ENCODE data around the gene CLK4. TPM values are rescaled to one million over a fixed set of nuclear protein-coding genes. Genes with fewer than 3 reads are reported as not detected.

The CLK4 gene
- total RNA-seq, 2 donors from 2014 or later: 22.3 to 25.4 TPM

DNA sequence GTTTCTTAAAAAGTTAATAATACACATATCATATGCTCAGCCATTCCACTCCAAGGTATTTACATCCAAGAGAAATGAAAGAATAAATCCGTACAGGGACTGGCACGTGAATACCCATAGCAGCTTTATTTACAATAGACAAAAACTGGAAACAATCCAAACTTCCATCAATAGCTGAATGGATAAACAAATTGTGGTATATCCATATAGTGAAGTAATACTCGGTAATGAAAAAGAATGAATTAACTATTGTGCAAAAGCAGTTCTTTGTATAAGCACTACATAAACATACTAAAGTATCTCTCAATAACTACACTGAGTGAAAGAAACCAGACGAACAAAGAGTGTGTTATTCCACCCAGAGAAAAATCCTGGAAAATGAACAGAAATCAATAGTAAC, 54.2 kb downstream of the CLK4 start:
- H3K9me3 Mint-ChIP-seq: no peaks in the 10 kb centered on the region
- peaks cover 28 to 32% of the 10 kb centered on the region in 2 donors for H3K27me3 Mint-ChIP-seq
- H3K36me3 Mint-ChIP-seq: no peaks in the 10 kb centered on the region
- H3K4me3 Mint-ChIP-seq: no peak overlapping the region
- DNase-seq (ENCODE audit: low spot score) (no peak), ATAC-seq (no peak)
- H3K4me1 Mint-ChIP-seq (ENCODE audit: low read depth in 2 of 2): no peaks in the 10 kb centered on the region
- no peak overlapping the region for H3K27ac Mint-ChIP-seq

DNA sequence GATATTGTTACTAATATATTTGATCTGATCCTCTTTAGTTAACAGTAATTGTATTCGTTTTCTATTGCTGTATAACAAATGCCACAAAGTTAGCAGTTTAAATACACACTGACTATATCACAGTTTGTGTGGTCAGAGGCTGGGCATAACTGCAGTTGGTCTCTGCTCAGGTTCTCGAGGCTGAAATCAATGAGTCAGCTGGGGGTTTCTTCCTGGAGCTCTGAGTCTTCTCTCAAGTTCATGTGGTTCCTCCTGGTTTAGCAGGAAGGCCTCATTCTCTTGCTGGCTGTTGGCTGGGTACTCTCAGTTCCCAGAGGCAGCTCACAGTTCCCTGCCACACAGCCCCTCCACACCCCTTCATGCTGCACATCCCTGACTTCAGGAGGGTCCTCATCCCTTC, 57.4 kb downstream of the CLK4 start:
- no peak for ATAC-seq
- no peaks in the 10 kb centered on the region for H3K9me3 Mint-ChIP-seq
- H3K27me3 Mint-ChIP-seq: peaks cover 19 to 26% of the 10 kb centered on the region in 2 donors
- H3K4me1 Mint-ChIP-seq (ENCODE audit: low read depth in 2 of 2): no peaks in the 10 kb centered on the region
- no peak overlapping the region for H3K4me3 Mint-ChIP-seq
- no peaks in the 10 kb centered on the region for H3K36me3 Mint-ChIP-seq
- no peak overlapping the region for H3K27ac Mint-ChIP-seq
- DNase-seq (ENCODE audit: low spot score): no peak

DNA sequence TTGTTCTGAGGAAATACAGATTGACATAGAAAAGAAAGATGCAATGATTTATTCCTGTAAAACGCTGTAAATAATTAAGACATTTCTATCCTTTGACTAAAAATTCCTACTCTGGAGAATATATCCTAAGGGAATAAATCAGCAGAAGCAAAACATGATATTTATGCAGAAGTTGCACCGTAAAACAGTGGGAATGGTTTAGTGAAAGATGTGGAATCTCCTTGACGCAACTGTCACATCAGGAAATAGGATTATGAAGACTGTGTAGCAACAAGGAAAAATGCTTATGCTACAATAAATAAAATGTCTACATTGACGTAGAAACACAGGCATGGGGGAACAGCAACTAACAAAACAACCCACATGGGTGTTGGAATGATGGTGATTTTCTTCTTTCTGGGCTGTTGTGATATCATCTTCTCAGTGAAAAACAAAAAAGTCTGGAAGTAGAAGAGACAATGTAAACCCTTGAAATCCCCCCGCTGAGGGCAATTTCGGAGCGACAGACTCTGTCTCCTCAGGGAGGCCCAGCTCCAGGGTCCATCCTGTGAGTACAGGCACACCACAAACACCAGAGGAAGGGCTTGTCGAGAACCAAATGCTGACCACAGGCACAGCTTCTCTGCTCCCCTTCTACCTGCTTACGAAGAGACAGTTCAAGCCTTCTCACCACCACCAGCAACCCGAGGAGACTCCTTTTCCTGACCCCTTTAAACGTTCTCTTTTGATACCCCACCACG, 61.9 kb downstream of the CLK4 start:
- no peak overlapping the region for H3K4me3 Mint-ChIP-seq
- no peaks in the 10 kb centered on the region for H3K4me1 Mint-ChIP-seq (ENCODE audit: low read depth in 2 of 2)
- H3K9me3 Mint-ChIP-seq: no peaks in the 10 kb centered on the region
- peaks cover 19 to 25% of the 10 kb centered on the region in 2 donors for H3K27me3 Mint-ChIP-seq
- no peak overlapping the region for H3K27ac Mint-ChIP-seq
- DNase-seq (ENCODE audit: low spot score) (no peak), ATAC-seq (no peak)
- H3K36me3 Mint-ChIP-seq: no peaks in the 10 kb centered on the region

DNA sequence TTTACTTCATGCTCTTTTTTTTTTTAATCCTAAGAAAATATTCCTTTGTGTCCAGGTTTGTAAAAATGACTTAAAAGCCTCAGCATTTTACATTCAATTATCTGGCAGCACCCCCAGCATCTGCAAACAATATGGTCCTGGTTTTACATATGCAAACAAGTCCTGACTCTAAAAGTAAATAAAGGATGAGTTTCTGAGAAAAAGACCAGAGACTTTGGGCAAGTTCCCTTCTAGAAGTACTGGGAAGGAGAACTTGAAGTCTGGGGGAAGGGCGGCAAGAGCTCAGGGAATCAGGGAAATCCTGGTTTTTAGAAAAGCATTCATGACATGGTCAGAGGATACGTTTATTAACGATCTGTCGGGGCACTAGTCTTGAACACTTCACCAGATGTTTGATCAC, 62.5 kb downstream of the CLK4 start:
- DNase-seq (ENCODE audit: low spot score): no peak
- H3K4me1 Mint-ChIP-seq (ENCODE audit: low read depth in 2 of 2): no peaks in the 10 kb centered on the region
- peaks cover 18 to 28% of the 10 kb centered on the region in 2 donors for H3K27me3 Mint-ChIP-seq
- no peak overlapping the region for H3K27ac Mint-ChIP-seq
- no peaks in the 10 kb centered on the region for H3K36me3 Mint-ChIP-seq
- no peak for ATAC-seq
- H3K9me3 Mint-ChIP-seq: no peaks in the 10 kb centered on the region
- no peak overlapping the region for H3K4me3 Mint-ChIP-seq

DNA sequence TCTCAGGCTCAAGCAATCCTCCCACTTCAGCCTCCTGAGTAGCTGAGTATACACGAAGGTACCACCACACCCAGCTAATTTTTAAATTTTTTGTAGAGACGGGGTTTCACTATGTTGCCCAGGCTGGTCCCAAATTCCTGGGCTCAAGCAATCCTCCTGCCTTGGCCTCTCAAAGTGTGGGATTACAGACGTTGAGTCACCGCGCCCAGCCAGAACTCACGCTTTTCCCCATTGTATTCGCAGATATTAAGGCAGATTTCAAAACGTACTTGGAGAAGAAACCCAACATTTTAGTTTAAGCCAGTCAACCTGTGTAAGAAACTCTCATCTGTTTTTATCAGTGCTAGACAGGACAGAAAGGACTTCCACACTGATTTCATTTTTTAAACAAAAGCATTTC, 63.2 kb downstream of the CLK4 start:
- H3K27me3 Mint-ChIP-seq: peaks cover 15 to 31% of the 10 kb centered on the region in 2 donors
- DNase-seq (ENCODE audit: low spot score) (no peak), ATAC-seq (no peak)
- H3K27ac Mint-ChIP-seq: no peak overlapping the region
- H3K36me3 Mint-ChIP-seq: no peaks in the 10 kb centered on the region
- H3K4me3 Mint-ChIP-seq: no peak overlapping the region
- no peaks in the 10 kb centered on the region for H3K9me3 Mint-ChIP-seq
- no peaks in the 10 kb centered on the region for H3K4me1 Mint-ChIP-seq (ENCODE audit: low read depth in 2 of 2)

DNA sequence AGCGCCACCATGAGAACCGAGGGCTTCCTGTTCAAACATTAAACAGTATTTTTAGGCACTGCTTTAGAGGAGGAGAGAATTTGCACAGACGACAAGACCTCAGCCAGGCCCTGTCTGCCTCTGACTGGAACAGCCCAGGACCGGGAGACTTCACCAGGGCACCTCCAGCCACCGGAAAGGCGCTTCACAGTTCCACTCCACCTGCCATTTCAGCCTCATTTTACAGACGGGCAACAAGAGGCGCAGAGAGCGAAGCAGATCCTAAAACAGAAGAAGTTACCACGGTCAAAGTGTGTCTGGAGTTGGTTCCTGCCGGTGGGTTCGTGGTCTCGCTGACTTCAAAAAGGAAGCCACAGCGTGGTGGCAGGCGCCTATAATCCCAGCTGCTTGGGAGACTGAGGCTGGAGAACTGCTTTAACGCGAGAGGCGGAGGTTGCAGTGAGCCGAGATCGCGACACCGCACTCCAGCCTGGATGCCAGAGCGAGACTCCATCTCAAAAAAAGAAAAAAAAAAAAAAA, 65.0 kb downstream of the CLK4 start:
- H3K4me1 Mint-ChIP-seq (ENCODE audit: low read depth in 2 of 2): no peaks in the 10 kb centered on the region
- H3K9me3 Mint-ChIP-seq: no peaks in the 10 kb centered on the region
- H3K27me3 Mint-ChIP-seq: peaks cover 13 to 25% of the 10 kb centered on the region in 2 donors
- H3K36me3 Mint-ChIP-seq: no peaks in the 10 kb centered on the region
- no peak overlapping the region for H3K4me3 Mint-ChIP-seq
- no peak overlapping the region for H3K27ac Mint-ChIP-seq
- DNase-seq (ENCODE audit: low spot score) (no peak), ATAC-seq (no peak)

DNA sequence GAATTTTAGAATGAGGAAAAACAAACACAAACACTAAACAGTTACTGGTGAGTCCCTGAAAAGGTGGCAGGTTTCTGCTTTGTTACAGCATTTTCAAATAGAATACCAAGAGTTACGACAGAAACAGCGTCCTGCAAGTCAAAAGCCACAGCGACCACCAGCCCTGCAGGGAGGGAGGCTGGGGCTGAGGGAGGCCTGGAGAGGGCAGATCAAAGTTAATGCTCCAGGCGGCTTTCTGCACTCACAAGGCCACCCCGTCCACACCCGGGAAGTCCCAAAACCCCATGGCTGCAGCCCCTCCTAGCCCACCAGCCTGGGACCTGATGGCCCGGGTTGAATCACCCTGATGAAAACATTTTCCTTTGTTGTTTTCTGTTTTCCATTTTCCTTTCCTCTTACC, 65.9 kb downstream of the CLK4 start:
- DNase-seq (ENCODE audit: low spot score) (no peak), ATAC-seq (no peak)
- Mint-ChIP-seq H3K4me3 (no peak overlapping the region), H3K36me3 (no peaks in the 10 kb centered on the region), H3K27me3 (peaks cover 13 to 23% of the 10 kb centered on the region in 2 donors), H3K27ac (no peak overlapping the region), H3K4me1 (ENCODE audit: low read depth in 2 of 2) (no peaks in the 10 kb centered on the region), H3K9me3 (no peaks in the 10 kb centered on the region)

DNA sequence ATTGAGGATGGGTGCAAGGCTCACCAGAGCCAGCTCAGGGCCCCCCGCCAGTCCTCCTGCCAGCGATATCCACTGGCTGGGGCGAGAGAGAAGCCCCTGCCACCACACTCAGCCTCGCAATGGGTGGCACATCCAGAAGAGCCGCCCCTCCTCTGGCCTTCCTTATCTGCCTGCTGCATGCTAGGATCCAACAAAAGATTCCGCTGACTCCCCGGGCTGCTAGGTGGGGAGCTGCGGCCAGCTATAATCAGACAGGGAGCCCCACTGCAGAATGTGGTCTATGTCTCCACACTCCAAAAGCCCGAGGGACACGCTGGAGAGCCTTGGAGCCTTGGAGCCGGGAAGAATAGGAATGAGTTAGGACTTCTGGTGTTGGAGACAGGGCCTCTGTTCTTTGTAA, 69.4 kb downstream of the CLK4 start:
- DNase-seq (ENCODE audit: low spot score) (no peak), ATAC-seq (no peak)
- Mint-ChIP-seq H3K36me3 (no peaks in the 10 kb centered on the region), H3K27ac (no peak overlapping the region), H3K4me3 (no peak overlapping the region), H3K27me3 (peaks cover 15 to 18% of the 10 kb centered on the region in 2 donors), H3K9me3 (no peaks in the 10 kb centered on the region), H3K4me1 (ENCODE audit: low read depth in 2 of 2) (no peaks in the 10 kb centered on the region)

DNA sequence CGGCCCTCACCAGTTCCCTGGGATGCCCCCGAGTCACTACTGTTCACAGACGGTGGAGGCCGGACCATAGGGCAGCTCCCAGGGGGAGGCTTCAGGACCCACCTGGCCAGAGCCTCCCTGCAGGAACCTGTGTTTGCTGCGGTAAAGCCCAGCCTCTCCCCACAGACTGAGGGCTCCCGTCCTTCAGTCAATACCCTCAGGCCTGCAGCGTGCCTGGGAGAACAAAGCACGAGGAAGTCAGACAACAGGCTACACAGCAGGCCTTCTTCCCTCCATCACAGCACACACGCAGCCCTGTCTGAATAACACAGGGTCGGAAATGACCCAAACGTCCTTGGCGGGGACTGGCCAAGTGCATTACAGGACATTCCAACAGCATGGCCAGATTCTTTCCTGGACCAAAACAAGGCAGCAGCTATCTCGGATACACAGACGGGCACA, 71.1 kb downstream of the CLK4 start:
- Mint-ChIP-seq H3K36me3 (no peaks in the 10 kb centered on the region), H3K4me1 (ENCODE audit: low read depth in 2 of 2) (no peaks in the 10 kb centered on the region), H3K9me3 (no peaks in the 10 kb centered on the region), H3K27ac (no peak overlapping the region), H3K4me3 (no peak overlapping the region), H3K27me3 (peaks cover 16 to 25% of the 10 kb centered on the region in 2 donors)
- ATAC-seq (peak in 1 of 2 donors; percentile 36), DNase-seq (ENCODE audit: low spot score) (no peak)

DNA sequence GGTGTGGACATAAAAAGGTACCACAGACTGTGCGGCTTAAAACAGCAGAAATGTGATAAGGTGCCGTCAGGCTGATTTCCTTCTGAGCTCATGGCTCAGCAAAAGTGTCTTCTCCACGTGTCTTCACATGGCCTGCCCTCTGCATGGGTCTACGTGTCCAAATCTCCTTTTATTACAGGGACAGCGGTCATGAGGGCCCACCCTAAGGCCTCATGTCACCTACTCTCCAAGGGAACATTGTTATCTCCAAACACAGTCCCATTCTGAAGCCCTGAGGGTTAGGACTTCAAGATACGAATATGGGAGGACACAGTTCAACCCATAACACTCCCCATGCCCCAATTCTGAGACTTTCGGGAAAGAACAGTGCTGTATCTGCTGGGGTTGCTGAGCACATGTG, 71.8 kb downstream of the CLK4 start:
- no peak overlapping the region for H3K27ac Mint-ChIP-seq
- ATAC-seq: no peak
- peaks cover 13 to 25% of the 10 kb centered on the region in 2 donors for H3K27me3 Mint-ChIP-seq
- H3K9me3 Mint-ChIP-seq: no peaks in the 10 kb centered on the region
- no peak for DNase-seq (ENCODE audit: low spot score)
- H3K36me3 Mint-ChIP-seq: no peaks in the 10 kb centered on the region
- no peak overlapping the region for H3K4me3 Mint-ChIP-seq
- H3K4me1 Mint-ChIP-seq (ENCODE audit: low read depth in 2 of 2): no peaks in the 10 kb centered on the region

DNA sequence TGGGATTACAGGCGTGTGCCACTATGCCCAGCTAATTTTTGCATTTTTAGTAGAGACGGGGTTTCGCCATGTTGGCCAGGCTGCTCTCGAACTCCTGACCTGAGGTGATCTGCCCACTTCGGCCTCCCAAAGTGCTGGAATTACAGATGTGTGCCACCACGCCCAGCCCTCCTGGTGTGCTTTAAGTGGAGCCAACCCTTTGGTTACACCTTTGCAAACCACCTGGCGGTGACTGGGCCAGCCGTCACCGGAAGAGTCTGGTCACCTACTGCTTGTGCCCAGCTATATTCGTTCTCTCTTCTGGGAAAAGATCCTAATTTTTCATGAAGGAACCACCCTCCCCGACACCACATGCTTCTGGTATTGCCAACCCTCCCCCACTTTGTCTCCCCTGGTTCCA, 72.5 kb downstream of the CLK4 start:
- Mint-ChIP-seq H3K36me3 (no peaks in the 10 kb centered on the region), H3K4me3 (no peak overlapping the region), H3K4me1 (ENCODE audit: low read depth in 2 of 2) (no peaks in the 10 kb centered on the region), H3K27ac (no peak overlapping the region), H3K9me3 (no peaks in the 10 kb centered on the region), H3K27me3 (peaks cover 9 to 24% of the 10 kb centered on the region in 2 donors)
- ATAC-seq (no peak), DNase-seq (ENCODE audit: low spot score) (no peak)

DNA sequence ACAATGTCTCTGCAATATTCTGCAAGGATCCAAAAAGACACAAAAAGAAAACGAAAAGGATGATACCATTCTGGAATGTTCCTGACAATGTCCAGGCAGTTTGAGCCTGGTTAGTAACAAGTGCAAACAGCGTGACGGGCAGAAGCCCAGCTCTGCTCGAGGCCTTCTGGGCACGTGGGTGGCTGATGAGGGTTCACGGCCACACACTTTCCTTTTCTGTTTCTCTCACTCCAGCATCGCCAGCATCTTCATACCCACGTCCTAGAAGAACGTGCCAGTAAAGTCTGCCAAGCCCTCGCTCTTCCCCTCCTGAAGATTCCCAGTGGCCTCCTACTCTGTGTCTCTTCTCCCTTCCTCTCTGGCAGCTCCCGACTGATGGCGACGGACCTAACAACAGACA, 73.3 kb downstream of the CLK4 start:
- Mint-ChIP-seq H3K27me3 (peaks cover 6 to 20% of the 10 kb centered on the region in 2 donors), H3K27ac (no peak overlapping the region), H3K4me1 (ENCODE audit: low read depth in 2 of 2) (peaks cover 0 to under 1% of the 10 kb centered on the region in 2 donors), H3K9me3 (no peaks in the 10 kb centered on the region), H3K36me3 (no peaks in the 10 kb centered on the region), H3K4me3 (no peak overlapping the region)
- ATAC-seq: no peak
- DNase-seq (ENCODE audit: low spot score): no peak

Data from natural killer cell treated with Interleukin-12 subunit alpha and Interleukin-12 subunit beta and Interleukin-15 and Interleukin-18, amount 100 ng/mL, for 72 hours (primary cell).